HEK293T (cell line): Measurements from ENCODE around the gene YRDC.

Experiments
- ARNT ChIP-seq: fragments of 450-650 bp; IDR thresholded peaks from 2 replicates; pipeline ENCODE4 v1.6.1; 2017; ENCODE audit warnings: mild to moderate bottlenecking
- BHLHE40 ChIP-seq: fragments of 450-650 bp; IDR thresholded peaks from 2 replicates; pipeline ENCODE4 v1.6.1; 2016; ENCODE audit warnings: mild to moderate bottlenecking, moderate library complexity, borderline replicate concordance
- ELF4 ChIP-seq: fragments of 450-650 bp; IDR thresholded peaks from 2 replicates; pipeline ENCODE4 v1.6.1; 2017; ENCODE audit warnings: antibody characterized with exemption
- FOXM1 ChIP-seq: fragments of 450-650 bp; IDR thresholded peaks from 2 replicates; pipeline ENCODE4 v1.6.1; 2017; ENCODE audit warnings: mild to moderate bottlenecking, borderline replicate concordance
- SP1 ChIP-seq: fragments of 450-650 bp; IDR thresholded peaks from 2 replicates; pipeline ENCODE4 v1.6.1; 2017
- TARDBP ChIP-seq: fragments of 450-650 bp; IDR thresholded peaks from 2 replicates; pipeline ENCODE4 v1.6.1; 2016

DNA sequence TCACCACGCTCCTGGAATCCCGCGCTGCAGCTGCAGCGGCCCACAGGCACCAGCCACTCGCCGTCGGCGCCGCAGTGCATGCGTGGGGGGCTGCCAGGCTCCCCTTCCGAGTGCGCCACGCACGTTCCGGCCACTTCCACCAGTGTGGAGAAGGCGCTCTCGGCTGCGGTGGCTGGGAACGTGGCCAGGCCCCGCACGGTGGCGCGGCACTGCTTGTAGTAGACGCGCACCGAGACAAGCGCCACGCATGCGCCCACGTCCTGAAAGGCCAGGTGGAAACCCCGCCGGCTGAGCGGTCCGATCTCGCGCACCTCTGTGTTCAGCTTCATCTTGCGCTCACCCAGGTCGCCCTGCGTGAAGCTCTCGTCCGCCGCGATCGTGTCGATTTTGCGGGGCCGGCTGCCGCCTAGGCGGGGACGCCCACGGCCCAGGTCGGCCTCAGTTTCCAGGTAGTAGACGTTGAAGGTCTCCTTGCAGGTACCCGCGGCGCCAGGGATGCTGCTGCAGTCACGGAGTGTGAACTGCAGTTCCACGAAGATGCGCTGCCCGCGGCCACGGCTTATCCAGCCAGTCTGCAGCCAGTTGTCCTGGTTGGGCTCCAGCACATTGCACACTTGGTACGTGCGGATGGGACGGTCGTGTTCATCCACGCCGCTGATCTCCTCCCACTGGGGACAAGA lies 46.5 kb downstream of the YRDC start:
- TF ChIP-seq ELF4 (no peak), SP1 (no peak), FOXM1 (no peak), BHLHE40 (no peak), TARDBP (no peak), ARNT (no peak)
